ENCODE results near the gene RAB18.

The RAB18 gene

DNA sequence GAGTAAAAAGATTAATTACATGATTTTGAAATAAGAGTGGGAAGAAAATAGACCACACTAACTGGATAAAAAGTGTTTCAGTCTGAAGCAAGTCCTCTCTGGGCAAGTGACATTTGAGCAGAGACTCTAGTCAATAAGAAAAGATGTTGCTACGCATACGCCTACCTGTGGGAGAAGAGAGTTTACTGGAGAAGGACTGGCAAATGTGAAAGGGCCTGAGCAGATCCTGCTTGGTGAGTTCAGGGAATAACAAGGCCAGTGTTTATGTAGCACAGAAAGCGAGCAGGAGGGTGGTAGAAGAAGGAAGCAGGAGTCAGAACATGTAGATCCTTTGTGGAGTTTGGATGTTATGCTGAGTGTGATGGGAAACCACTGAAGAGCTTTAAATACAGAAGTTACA is 43.4 kb downstream of the RAB18 start:
- no peak for DNase-seq (ENCODE audit: insufficient read length, low spot score)
- TF ChIP-seq, protein P1, sequence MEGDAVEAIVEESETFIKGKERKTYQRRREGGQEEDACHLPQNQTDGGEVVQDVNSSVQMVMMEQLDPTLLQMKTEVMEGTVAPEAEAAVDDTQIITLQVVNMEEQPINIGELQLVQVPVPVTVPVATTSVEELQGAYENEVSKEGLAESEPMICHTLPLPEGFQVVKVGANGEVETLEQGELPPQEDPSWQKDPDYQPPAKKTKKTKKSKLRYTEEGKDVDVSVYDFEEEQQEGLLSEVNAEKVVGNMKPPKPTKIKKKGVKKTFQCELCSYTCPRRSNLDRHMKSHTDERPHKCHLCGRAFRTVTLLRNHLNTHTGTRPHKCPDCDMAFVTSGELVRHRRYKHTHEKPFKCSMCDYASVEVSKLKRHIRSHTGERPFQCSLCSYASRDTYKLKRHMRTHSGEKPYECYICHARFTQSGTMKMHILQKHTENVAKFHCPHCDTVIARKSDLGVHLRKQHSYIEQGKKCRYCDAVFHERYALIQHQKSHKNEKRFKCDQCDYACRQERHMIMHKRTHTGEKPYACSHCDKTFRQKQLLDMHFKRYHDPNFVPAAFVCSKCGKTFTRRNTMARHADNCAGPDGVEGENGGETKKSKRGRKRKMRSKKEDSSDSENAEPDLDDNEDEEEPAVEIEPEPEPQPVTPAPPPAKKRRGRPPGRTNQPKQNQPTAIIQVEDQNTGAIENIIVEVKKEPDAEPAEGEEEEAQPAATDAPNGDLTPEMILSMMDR (IDR thresholded peaks at IDR 0.05; ENCODE audit: insufficient read depth, missing control alignments): no peak
- no peak for FAIRE-seq

GRCh38 chr10:27550823-27551222 is 46.7 kb downstream of the RAB18 start:
- TF ChIP-seq, protein P1 (IDR thresholded peaks at IDR 0.05; ENCODE audit: insufficient read depth, missing control alignments): no peak
- DNase-seq (ENCODE audit: insufficient read length, low spot score): no peak
- no peak for FAIRE-seq

DNA sequence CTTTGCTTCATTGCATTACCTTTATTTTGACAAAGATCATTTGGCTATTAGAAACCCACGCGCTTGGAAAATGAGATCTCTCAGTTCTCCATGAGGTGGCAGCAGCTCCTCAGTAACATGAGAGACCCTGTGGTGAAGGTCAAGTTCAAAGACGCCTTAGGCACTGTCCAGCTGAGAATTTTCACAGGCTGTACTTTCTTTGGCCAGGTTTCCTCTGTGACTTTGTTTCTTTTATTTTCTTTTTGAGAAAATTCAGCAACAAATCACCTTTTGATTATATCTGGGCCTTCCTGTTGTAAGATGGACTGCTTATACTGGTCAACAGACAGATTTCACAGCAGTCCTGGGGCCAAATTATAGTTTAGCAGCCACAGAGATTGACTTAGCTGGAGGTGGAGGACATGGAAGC is 54.5 kb downstream of the RAB18 start:
- FAIRE-seq (peak; percentile 92), DNase-seq (ENCODE audit: insufficient read length, low spot score) (peak; percentile 25)
- TF ChIP-seq, protein P1 (IDR thresholded peaks at IDR 0.05; ENCODE audit: insufficient read depth, missing control alignments): peak; percentile 74

DNA sequence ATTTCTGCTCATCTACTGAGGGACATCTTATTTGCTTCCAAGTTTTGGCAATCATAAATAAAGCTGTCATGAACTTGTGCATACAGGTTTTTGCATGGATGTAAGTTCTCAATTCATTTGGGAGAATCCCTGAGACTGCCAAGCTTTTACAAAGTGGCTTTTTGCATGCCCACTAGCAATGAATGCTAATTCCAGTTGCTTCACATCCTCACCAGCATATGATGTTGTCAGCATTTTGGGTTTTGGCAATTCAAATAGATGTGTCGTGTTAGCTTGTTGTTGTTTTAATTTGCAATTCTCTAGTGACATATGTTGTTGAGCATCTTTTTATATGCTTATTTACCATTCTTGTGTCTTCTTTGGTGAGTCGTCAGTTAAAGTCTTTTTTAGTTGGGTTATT is 57.2 kb downstream of the RAB18 start:
- FAIRE-seq: no peak
- DNase-seq (ENCODE audit: insufficient read length, low spot score): no peak
- TF ChIP-seq, protein P1 (IDR thresholded peaks at IDR 0.05; ENCODE audit: insufficient read depth, missing control alignments): no peak

GRCh38 chr10:27564398-27564797 is 60.3 kb downstream of the RAB18 start:
- DNase-seq (ENCODE audit: insufficient read length, low spot score): no peak
- TF ChIP-seq, protein P1 (IDR thresholded peaks at IDR 0.05; ENCODE audit: insufficient read depth, missing control alignments): no peak
- no peak for FAIRE-seq

- DNase-seq (ENCODE audit: insufficient read length, low spot score) (no peak), FAIRE-seq (peak; percentile 60)
- TF ChIP-seq, protein P1 (IDR thresholded peaks at IDR 0.05; ENCODE audit: insufficient read depth, missing control alignments): no peak
These were observed 60.8 kb downstream of the RAB18 start for GRCh38 chr10:27564880-27565279.

DNA sequence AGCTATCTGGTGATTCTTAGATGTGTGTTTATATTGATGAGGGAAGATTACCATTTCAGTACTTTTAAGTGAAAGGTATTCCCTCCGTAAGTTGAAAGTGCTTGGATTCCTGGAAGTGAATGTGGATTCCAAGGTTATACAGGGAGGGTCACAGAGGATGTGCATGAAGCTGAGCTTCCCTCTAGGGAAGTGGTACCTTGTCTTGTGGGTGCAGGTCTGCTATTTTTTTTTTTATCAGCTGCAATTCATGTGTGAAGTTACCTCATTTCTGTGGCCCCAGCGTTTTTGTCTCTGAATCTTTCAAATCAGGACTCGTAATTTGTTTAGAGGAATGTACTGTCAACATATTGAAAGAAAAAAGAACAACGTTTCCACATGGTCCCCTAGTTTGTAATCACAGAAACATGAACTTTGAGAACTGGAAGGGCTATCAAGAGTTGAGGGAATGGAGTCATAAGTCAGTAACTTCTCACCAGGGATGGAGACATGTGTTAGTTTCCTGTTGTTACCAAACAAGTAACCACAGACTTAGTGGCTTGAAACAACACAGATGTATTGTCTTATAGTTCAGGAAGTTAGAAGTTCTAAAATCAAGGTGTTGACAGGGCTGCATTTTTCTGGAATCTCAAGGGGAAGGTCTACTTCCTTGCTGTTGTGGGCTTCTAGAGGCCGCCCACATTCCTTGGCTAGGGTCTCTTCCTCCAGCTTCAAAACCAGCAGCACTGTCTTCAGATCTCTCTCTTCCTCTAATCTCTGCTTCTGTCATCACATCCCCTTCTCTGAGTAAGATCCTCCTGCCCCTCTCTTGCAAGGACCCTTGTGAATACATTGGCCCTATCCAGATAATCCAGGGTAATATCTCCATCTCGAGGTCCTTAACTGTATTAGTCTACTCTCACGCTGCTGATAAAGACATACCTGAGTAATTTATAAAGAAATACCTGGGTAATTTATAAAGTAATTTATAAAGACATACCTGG is 64.4 kb downstream of the RAB18 start:
- DNase-seq (ENCODE audit: insufficient read length, low spot score) (no peak), FAIRE-seq (no peak)
- TF ChIP-seq, protein P1 (IDR thresholded peaks at IDR 0.05; ENCODE audit: insufficient read depth, missing control alignments): no peak
